ENCODE results near the gene MSI2. TPM values are rescaled to one million over a fixed set of nuclear protein-coding genes. Genes with fewer than 3 reads are reported as not detected.

Gene MSI2
- total RNA-seq, 8 experiments from 2014 or later: 33.0 to 114 (median 67.5) TPM

- 66 to 96% (median 78%) methylated on average over 2 to 7 of the region's 7 CpGs; no CpG with 5 or more reads in 1 of the 10 experiments for WGBS, 10 experiments
- no peak overlapping the region for H3K4me3 ChIP-seq
- no peak for ATAC-seq (replicated peaks in 6 of 8)
- H3K4me1 ChIP-seq (replicated peaks in 1 of 2): peaks cover 53% of the 10 kb centered on the region in 2 donors
- in situ Hi-C loops (cut with MboI; ENCODE audit: low pct_unique_long_range_greater_than_20kb in 2 of 9, low sequenced_read_pairs in 9 of 9, unreplicated experiment in 9 of 9): no loop called here
- no peak overlapping the region for H3K27ac ChIP-seq
Observed at GRCh38 chr17:57418463-57419246, 162.3 kb downstream of the MSI2 start.

- WGBS, 10 experiments: 67 to 100% (median 81%) methylated on average over 1 to 8 of the region's 11 CpGs; no CpG with 5 or more reads in 2 of the 10 experiments
- in situ Hi-C loops (cut with MboI; ENCODE audit: low pct_unique_long_range_greater_than_20kb in 2 of 9, low sequenced_read_pairs in 9 of 9, unreplicated experiment in 9 of 9): no loop called here
- H3K4me3 ChIP-seq: no peak overlapping the region
- peaks cover 50 to 56% of the 10 kb centered on the region in 2 donors for H3K4me1 ChIP-seq (replicated peaks in 1 of 2)
- no peak for ATAC-seq (replicated peaks in 6 of 8)
- peak overlapping the region in 1 of 2 donors; percentile 55 for H3K27ac ChIP-seq
Observed at GRCh38 chr17:57419940-57420550, 163.7 kb downstream of the MSI2 start.

GRCh38 chr17:57420734-57421717, 164.7 kb downstream of the MSI2 start:
- in situ Hi-C loops (cut with MboI; ENCODE audit: low pct_unique_long_range_greater_than_20kb in 2 of 9, low sequenced_read_pairs in 9 of 9, unreplicated experiment in 9 of 9): no loop called here
- peaks cover 47 to 54% of the 10 kb centered on the region in 2 donors for H3K4me1 ChIP-seq (replicated peaks in 1 of 2)
- H3K4me3 ChIP-seq: no peak overlapping the region
- 40 to 100% (median 74%) methylated on average over 2 to 18 of the region's 20 CpGs; no CpG with 5 or more reads in 2 of the 10 experiments for WGBS, 10 experiments
- H3K27ac ChIP-seq: peak overlapping the region; percentile 42 to 55
- ATAC-seq (replicated peaks in 6 of 8): peak in 6 of 8 experiments; percentile 23 to 97 (median 95)

- no peak overlapping the region for H3K4me3 ChIP-seq
- in situ Hi-C loops (cut with MboI; ENCODE audit: low pct_unique_long_range_greater_than_20kb in 2 of 9, low sequenced_read_pairs in 9 of 9, unreplicated experiment in 9 of 9): no loop called here
- no peak overlapping the region for H3K27ac ChIP-seq
- H3K4me1 ChIP-seq (replicated peaks in 1 of 2): peaks cover 46 to 56% of the 10 kb centered on the region in 2 donors
- ATAC-seq (replicated peaks in 6 of 8): peak in 1 of 8 experiments; percentile 31
- WGBS, 10 experiments: 30 to 100% (median 94%) methylated on average over 1 to 8 of the region's 9 CpGs
Observed at GRCh38 chr17:57422574-57423164, 166.3 kb downstream of the MSI2 start.

DNA sequence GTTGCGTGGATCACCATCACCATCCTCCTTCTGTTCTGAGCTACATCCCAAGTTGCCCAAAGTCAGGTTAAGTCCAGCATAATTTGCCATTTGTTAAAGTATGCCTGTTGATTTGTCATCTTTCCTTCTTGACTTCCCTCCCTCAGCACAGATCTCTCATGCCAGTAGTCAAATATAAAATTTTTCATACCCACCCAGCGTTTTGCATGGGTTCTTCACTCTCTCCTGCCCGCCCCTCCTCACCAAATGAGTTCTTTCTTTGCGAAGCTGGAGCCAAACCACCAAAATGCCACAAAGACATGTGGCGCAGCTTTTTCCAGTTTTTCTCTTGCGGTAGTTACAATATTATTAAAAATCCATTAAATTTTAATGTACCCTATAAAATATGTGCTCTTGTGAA, 167.2 kb downstream of the MSI2 start:
- H3K27ac ChIP-seq: no peak overlapping the region
- no peak for ATAC-seq (replicated peaks in 6 of 8)
- in situ Hi-C loops (cut with MboI; ENCODE audit: low pct_unique_long_range_greater_than_20kb in 2 of 9, low sequenced_read_pairs in 9 of 9, unreplicated experiment in 9 of 9): no loop called here

DNA sequence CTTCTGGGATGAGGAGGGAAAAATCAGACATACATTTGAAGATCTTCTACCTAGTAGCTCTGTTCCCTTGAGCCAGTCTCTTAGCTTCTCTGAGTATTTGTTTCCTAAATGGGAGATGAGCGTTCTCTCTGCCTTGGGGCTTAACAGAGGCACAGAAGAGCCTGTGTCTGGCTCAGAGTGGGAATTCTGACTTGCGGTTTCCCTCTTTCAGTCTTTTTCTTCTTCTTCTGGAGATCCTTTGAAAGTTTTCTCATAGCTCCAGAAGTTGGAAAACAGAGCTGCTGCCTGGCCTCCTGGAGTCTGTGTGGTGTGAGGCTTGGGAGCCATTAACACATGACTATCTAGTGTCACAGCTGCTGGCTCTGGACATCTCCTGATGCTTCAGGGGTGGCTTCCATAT, 167.9 kb downstream of the MSI2 start:
- 79 to 100% (median 95%) methylated on average over 1 to 2 of the region's 2 CpGs; no CpG with 5 or more reads in 4 of the 10 experiments for WGBS, 10 experiments
- no peak overlapping the region for H3K4me3 ChIP-seq
- ATAC-seq (replicated peaks in 6 of 8): no peak
- H3K27ac ChIP-seq: no peak overlapping the region
- in situ Hi-C loops (cut with MboI; ENCODE audit: low pct_unique_long_range_greater_than_20kb in 2 of 9, low sequenced_read_pairs in 9 of 9, unreplicated experiment in 9 of 9): no loop called here
- H3K4me1 ChIP-seq (replicated peaks in 1 of 2): peaks cover 39 to 43% of the 10 kb centered on the region in 2 donors

More for the DNA sequence above, 167.2 kb downstream of the MSI2 start:
- WGBS, 10 experiments: 50 to 95% (median 88%) methylated on average over 2 to 6 of the region's 6 CpGs; no CpG with 5 or more reads in 2 of the 10 experiments
- Histone ChIP-seq H3K4me3 (no peak overlapping the region), H3K4me1 (replicated peaks in 1 of 2) (peaks cover 39 to 47% of the 10 kb centered on the region in 2 donors)

GRCh38 chr17:57424777-57425188, 168.5 kb downstream of the MSI2 start:
- WGBS, 10 experiments: 61 to 100% (median 85%) methylated on average over 1 to 5 of the region's 5 CpGs; no CpG with 5 or more reads in 5 of the 10 experiments
- Histone ChIP-seq H3K27ac (no peak overlapping the region), H3K4me1 (replicated peaks in 1 of 2) (peaks cover 42 to 43% of the 10 kb centered on the region in 2 donors), H3K4me3 (no peak overlapping the region)
- ATAC-seq (replicated peaks in 6 of 8): peak in 5 of 8 experiments; percentile 11 to 85 (median 72)
- in situ Hi-C loops (cut with MboI; ENCODE audit: low pct_unique_long_range_greater_than_20kb in 2 of 9, low sequenced_read_pairs in 9 of 9, unreplicated experiment in 9 of 9): loop anchor here in 2 of 9 experiments (25.0 kb wide), 2 partner anchors 87 to 162 kb away; partner anchors contain the start of gene MSI2 (in 1 of the 2)

GRCh38 chr17:57425431-57425830, 169.1 kb downstream of the MSI2 start:
- no peak for ATAC-seq (replicated peaks in 6 of 8)
- Histone ChIP-seq H3K4me3 (no peak overlapping the region), H3K4me1 (replicated peaks in 1 of 2) (peaks cover 37 to 38% of the 10 kb centered on the region in 2 donors), H3K27ac (no peak overlapping the region)
- 33 to 94% (median 75%) methylated on average over 1 to 5 of the region's 5 CpGs for WGBS, 10 experiments
- in situ Hi-C loops (cut with MboI; ENCODE audit: low pct_unique_long_range_greater_than_20kb in 2 of 9, low sequenced_read_pairs in 9 of 9, unreplicated experiment in 9 of 9): loop anchor here in 2 of 9 experiments (25.0 kb wide), 2 partner anchors 88 to 163 kb away; partner anchors contain the start of gene MSI2 (in 1 of the 2)

- in situ Hi-C loops (cut with MboI; ENCODE audit: low pct_unique_long_range_greater_than_20kb in 2 of 9, low sequenced_read_pairs in 9 of 9, unreplicated experiment in 9 of 9): loop anchor here in 2 of 9 experiments (25.0 kb wide), 2 partner anchors 89 to 164 kb away; partner anchors contain the start of gene MSI2 (in 1 of the 2)
- WGBS, 10 experiments: 31 to 90% (median 67%) methylated on average over 5 to 9 of the region's 10 CpGs
- peaks cover 30 to 32% of the 10 kb centered on the region in 2 donors for H3K4me1 ChIP-seq (replicated peaks in 1 of 2)
- no peak overlapping the region for H3K4me3 ChIP-seq
- no peak for ATAC-seq (replicated peaks in 6 of 8)
- no peak overlapping the region for H3K27ac ChIP-seq
Observed at GRCh38 chr17:57425903-57426880, 169.9 kb downstream of the MSI2 start.

- H3K4me1 ChIP-seq (replicated peaks in 1 of 2): peaks cover 27 to 42% of the 10 kb centered on the region in 2 donors
- no peak overlapping the region for H3K27ac ChIP-seq
- no peak for ATAC-seq (replicated peaks in 6 of 8)
- in situ Hi-C loops (cut with MboI; ENCODE audit: low pct_unique_long_range_greater_than_20kb in 2 of 9, low sequenced_read_pairs in 9 of 9, unreplicated experiment in 9 of 9): loop anchor here in 2 of 9 experiments (25.0 kb wide), 2 partner anchors 93 to 168 kb away; partner anchors contain the start of gene MSI2 (in 1 of the 2)
- 48 to 100% (median 93%) methylated on average over 2 to 4 of the region's 4 CpGs; no CpG with 5 or more reads in 2 of the 10 experiments for WGBS, 10 experiments
- no peak overlapping the region for H3K4me3 ChIP-seq
Observed at GRCh38 chr17:57429966-57430365, 173.6 kb downstream of the MSI2 start.

GRCh38 chr17:57431415-57431814, 175.1 kb downstream of the MSI2 start:
- no peak for ATAC-seq (replicated peaks in 6 of 8)
- no peak overlapping the region for H3K4me3 ChIP-seq
- no peak overlapping the region for H3K27ac ChIP-seq
- 92 to 100% (median 100%) methylated on average over 1 to 3 of the region's 3 CpGs; no CpG with 5 or more reads in 5 of the 10 experiments for WGBS, 10 experiments
- in situ Hi-C loops (cut with MboI; ENCODE audit: low pct_unique_long_range_greater_than_20kb in 2 of 9, low sequenced_read_pairs in 9 of 9, unreplicated experiment in 9 of 9): loop anchor here in 2 of 9 experiments (25.0 kb wide), 2 partner anchors 94 to 169 kb away; partner anchors contain the start of gene MSI2 (in 1 of the 2)
- peaks cover 21 to 31% of the 10 kb centered on the region in 2 donors for H3K4me1 ChIP-seq (replicated peaks in 1 of 2)

Measured in motor neuron (in vitro differentiated cells).